GM19467 (cell line): ENCODE data around the gene G2E3.

ENCODE experiments used
- ATAC-seq: cut with Tn5 transposase; IDR thresholded peaks from one replicate; pipeline ENCODE4 v1.9.1; 2021; ENCODE audit warnings: mild to moderate bottlenecking, moderate library complexity; ENCODE audit not compliant: unreplicated experiment

G2E3 gene

DNA sequence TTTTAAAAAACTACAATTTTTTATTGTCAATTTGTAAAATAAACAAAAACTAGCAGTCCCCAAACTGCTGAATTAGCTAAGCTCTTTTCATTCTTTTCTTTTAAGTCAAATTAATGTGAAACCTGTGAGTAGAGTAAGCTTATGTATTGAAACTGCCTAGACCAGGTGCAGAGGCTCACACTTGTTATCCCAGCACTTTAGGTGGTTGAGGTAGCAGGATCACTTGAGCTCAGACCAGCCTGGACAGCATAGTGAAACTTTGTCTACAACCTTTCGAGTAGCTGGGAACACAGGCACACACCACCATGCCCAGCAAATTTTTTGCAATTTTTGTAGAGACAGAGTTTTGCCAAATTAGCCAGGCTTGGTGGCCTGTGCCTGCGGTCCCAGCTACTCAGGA is 89.5 kb downstream of the G2E3 start:
- ATAC-seq, result no peak

- no peak for ATAC-seq
Observed at GRCh38 chr14:30651937-30652336, 93.0 kb downstream of the G2E3 start.

DNA sequence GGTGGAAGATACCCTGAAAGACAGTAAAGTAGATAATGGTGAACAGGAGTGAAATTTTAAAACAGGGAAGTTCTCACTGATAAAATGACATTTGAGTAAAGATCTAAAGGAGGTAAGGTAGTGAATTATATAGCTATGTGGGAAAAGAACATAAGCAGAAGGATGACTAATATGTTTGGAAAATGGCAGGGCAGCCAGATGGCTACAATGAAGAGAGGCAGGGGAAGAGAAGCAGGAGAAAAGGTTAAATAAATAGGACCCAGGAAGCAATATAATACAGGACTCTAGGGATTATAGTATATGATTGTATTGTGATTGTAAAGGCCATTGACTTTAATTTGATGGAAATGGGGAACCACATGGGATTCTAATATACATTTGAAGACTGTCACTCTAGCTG is 96.2 kb downstream of the G2E3 start:
- no peak for ATAC-seq

DNA sequence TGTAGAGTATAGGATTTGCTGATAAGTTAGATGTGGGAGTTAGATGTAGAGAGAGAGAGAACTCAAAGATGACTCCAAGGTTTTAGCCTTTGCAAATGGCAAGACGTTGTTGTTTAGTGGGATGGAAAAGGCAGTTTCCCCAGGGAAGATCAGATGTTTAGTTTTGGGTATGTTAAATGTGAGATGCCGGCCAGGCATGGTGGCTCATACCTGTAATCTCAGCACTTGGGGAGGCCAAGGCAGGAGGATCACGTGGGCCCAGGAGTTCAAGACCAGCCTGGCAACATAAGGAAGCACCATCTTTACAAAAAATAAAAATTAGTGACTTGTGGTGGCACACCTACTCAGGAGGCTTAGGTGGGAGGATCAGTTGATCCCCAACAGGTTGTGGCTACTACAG is 96.7 kb downstream of the G2E3 start:
- no peak for ATAC-seq

DNA sequence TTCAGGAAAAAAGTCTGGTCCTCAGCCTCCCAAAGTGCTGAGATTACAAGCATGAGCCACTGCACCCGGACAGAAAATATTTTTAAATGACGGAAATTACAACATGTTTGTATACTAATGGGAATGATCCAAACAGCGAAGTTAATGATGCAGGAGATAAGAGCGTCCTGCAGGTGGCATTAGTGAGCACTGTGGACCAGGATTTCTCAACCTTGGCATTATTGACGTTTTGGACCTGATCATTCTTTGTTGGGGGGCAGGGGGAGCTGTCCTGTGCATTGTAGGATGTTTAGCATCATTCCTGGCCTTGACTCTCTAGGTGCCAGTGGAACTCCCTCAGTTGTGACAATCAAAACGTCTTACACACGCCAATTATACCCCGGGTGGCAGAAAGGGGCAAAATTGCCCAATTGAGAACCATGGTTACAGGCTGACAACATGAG is 97.3 kb downstream of the G2E3 start:
- ATAC-seq, result no peak

DNA sequence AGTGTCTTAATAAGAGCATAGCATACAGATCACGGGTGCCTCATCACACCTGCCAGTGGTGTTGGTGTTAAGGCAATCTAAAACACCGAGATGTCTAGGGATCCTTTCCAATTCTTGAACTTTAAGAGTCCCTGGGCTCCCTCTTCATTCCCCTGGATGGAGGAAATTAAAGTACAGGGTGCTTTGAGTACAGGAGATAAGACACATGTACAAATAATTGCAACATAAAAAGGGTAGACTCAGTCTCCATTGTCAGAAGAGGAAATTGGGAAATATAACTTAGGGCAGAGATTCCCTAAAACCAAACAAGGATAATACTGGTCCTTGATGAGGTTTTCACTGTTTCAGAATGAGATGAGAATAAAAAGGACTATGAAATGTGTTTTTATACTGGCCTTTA is 98.1 kb downstream of the G2E3 start:
- ATAC-seq, result no peak

DNA sequence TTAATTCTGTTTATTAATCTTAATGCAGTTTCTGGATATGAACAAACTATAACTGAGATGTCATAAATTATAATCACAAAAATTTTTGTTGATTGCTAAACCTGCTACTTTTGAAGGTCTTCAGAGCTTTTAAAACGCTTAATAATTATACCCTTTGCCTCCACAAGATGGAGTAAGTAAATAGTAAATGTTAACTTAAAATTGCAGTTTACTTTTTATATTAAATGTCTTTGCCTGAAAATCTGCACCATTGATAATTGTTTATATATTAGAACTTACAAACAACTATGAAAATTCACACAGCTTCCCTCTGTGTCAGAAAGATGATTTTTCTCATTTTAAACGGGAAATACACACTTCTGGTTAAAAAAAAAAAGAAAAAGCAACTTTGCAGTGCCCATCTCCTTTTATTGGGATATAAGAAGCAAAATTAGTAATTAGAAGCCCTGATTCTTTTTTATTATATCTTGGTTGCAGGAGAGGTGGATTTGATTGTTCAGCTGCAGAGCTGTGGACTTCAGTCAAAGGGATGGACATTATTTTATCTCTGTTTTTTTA is 98.7 kb downstream of the G2E3 start:
- no peak for ATAC-seq

GRCh38 chr14:30658645-30659044 is 99.7 kb downstream of the G2E3 start:
- ATAC-seq, result no peak

DNA sequence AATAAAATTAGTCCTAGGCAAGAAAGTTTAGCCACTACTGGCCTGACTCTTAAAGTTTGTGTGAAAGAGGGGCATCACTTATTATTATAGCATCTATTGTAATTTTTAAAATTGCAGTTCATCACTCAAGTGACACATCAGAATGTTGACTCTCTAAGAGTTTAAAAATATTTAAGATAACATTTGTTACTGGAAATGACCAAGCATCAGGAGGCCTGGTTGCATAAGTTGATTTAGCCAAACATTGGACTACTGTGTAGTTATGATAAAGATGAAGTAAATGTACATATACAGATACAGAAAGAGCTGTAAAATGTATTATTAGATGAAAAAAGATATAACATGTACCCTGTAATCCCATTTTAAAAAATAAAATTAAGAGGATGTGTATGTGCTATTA is 110.6 kb downstream of the G2E3 start:
- ATAC-seq, result no peak
